ENCODE data around the gene RTN4RL2.
"Not testable (repeated sequence)": the region's sequence is repeated elsewhere in the genome, so short reads cannot be mapped to it uniquely, and the experiment has no call there.

Gene RTN4RL2

DNA sequence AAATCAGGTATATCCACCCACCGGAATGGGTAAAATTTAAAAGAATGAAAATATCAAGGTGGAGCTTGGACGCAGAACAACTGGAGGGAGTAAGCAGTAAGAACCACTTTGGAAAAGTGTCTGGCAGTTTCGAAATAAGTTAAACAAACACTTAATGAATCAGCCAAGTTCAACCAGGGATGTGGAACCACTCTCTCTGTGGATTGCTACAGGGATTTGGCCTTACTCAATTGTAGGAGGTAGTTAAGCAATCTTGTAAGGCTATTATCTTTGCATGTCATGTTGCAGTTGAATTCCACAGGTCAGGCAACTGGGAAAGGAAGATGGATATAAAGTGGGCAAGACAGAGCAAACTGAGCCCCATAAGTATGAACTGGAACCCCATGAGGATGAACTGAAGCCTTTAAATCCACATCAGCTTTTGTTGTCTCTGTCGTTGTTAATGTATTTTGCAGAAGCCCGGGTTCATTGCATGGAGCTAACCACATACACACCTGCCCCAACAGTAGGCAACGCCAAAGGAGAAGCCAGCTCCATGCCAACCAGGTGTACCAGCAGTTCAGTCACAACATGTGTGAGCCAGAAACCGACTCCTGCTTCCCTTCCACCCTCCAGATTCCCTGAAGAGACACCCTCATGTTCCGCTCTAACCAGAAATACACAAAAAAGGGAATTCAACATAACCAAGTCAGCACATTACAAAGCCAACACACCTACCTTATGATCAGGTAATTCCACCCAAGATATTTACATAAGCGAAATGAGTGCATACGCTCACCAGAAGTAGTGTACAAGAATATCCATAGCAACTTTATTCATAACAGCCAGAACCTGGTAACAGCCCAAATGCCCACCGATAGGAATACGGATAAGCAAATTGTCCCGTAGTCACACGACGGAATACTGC lies 25.4 kb upstream of the RTN4RL2 start:
- no peak for DNase-seq

DNA sequence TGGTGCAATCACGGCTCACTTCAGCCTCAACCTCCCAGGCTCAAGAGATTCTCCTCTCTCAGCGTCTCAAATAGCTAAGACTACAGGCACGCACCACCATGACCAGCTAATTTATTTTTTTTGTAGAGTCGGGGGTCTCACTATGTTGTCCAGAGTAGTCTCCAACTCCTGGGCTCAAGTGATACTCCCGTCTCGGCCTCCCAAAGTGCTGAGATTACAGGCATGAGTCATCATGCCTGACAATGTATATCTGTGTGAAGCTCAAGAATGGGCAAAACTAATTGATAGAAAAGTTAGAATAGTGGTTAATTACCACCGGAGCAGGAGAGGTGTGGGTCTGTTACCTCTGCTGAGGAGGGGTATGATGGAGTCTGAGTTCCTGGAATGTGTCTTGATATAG lies 24.3 kb upstream of the RTN4RL2 start:
- DNase-seq = no peak

DNA sequence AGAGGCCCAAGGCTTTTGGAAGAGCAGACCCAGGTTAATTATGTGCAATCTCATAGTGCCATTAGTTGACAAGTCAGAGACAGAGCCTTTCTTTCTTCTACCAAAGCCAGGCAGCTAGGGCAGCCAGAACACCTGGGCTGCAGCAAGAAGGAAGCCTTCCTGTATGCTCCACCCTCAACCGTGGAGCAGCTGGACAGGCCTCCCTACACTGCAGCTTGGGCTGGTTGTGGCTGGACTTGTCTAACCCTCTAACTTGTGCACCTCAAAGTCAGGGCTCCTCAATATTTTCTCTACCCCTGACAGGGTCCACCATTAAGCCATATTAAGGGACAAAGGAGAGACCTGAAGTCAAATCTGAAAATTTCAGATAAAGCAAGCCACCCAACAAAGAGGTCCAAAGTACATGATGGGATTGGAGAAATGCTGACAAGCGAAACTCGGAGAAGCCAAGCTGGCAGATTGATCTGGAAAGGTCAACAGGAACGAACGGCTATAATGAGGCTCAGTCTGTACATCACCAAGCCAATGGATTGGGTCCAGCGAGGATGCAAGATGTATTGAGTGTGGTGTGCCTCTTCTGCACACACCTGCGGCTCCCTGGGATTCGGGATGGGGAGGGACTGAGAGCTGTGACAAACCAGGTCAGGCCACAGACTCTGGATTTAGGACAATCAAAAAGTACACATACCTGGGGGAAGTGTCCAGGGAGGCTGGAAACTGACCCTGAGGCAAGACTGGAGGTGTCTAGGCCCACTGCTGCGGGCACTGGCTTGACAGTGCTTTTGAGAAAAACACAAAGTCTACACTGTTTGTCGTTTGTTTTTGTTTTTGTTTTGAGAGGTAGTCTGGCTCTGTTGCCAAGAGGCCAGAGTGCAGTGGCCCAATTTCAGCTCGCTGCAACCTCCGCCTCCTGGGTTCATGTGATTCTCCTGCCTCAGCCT lies 21.7 kb upstream of the RTN4RL2 start:
- DNase-seq = no peak

DNA sequence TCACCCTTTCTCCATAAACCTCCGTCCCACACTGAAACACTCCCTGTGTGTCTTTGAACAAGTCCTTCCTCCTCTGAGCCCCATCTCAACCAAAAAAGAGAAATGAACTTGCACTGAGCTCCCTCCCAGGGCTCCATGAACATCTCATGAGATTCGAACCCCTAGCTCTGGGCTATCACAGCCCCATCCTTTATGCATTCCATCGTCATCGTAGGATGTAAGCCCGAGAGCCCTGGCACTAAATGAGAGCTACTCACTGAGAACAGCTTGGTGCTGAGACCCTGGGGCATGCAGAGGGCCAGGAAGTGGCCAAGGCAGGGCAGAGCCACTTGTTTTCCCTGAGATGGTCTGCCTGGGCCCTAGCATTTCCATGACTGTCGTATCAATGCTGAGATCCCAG lies 20.5 kb upstream of the RTN4RL2 start:
- DNase-seq = no peak

DNA sequence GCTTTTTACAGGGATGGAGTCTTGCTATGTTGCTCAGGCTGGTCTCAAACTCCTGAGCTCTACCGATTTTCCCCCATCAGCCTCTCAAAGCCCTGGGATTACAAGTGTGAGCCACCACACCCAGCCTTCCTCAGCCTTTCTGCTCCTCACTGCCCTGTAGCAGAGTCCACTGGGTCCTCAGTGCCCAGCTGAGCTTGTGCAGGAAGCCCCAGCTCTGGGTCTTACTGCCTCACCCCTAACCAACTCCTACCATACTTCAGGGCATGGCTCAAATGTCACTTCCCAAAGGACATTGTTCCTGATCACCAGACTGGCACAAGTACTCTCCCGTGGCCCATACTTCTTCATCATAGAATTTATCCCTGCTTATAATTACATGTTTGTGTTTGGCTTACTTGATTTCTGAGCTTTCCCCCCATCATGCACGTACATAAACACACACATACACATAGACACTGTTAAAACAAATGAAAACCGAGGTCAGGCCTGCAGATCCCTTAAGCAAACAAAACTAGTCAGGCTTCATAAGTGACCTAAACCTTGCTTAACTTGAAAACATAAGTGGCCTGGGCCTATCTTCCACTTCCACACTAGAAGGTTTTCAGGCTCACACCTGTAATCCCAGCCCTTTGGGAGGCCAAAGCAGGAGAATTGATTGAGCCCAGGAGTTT lies 19.4 kb upstream of the RTN4RL2 start:
- DNase-seq = peak in 1 of 3 experiments; percentile 26

DNA sequence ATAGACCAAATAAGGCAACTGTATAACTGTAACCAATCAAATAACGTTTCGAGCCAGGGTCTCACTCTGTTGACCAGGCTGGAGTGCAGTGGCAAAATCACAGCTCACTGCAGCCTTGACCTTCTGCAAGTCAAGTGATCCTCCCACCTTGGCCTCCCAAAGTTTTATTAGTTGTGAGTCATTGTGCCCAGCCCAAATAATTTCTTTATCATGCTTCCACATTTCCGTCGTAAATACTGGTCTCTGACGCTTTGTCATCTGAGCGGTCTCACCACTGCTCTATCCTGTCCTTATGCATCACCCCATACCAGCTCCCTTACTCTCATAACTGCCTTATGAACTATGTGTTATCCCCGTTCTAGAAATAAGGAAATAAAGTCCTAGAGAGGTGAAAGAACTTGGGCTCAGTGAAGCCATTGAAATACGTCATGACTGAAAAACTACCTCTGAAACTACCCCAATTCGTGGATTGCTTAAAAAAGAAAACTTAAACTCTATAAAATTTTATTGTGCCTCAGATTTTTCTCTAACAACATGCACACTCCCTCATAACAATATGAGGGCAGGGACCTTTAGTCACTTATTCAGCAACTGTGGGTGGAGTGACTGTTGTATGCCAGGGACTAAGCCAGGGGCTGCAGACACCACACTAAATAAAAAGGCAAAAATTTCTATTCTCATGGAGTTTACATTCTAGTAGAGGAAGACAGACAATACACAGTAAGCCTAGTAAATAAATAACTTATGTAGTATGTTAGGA lies 15.8 kb upstream of the RTN4RL2 start:
- no peak for DNase-seq

DNA sequence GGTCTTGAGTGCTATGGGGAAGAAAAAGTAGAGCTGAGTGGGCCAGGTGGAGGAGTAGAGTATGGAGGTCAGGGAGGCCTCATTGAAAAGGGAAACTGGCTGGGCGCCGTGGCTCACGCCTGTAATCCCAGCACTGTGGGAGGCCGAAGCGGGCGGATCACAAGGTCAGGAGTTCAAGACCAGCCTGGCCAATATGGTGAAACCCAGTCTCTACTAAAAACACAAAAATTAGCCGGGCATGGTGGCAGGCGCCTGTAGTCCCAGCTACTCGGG lies 15.3 kb upstream of the RTN4RL2 start:
- not testable (repeated sequence) for DNase-seq

DNA sequence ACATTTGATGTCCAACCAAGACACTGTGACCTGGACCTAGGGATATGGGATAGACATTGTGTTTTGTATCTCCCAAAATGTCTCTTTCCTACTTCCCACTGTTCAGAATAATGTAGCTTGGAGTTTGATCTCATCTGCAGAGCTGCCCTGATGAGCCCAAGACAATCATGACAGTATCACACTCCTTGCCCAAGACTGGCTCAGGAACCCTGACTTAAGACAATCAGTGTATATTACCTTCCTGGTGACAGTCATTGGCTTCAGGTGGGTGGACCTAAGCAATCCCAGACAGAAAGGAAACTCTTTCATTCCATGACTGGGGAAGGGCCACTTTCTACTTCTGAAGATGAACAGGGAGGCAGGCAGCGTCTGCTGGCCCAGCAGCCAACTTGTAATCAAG lies 14.3 kb upstream of the RTN4RL2 start:
- no peak for DNase-seq

DNA sequence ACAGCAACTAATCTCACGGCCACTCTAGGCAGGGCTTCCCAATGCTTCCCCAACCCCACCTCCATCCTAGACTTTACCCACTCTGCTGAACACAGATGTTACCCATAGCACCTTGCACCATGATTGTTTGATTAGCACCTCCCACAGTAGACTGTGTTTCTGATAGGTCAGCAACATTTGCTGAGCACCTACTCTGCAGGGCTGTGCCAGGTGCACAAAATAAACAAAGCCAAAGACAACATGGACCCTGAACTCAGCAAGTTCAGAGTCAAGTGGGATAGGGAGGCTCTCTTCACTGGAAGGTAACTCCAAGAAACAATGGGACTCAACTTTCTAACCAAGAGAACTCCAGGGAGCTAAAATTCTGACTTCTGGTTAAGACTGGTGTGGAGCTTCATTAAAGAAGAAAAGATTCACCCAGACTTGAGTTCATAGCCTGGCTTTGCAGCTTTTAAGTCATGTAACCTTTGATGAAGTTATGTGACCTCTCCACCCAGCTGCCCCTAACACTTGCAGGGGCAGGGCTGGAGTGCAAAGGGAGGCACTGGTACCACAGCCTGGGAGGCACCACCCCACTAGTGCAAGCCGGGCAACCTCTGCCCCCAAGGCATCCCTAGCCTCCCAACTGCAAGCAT lies 6.7 kb upstream of the RTN4RL2 start:
- peak in 1 of 3 experiments; percentile 30 for DNase-seq

DNA sequence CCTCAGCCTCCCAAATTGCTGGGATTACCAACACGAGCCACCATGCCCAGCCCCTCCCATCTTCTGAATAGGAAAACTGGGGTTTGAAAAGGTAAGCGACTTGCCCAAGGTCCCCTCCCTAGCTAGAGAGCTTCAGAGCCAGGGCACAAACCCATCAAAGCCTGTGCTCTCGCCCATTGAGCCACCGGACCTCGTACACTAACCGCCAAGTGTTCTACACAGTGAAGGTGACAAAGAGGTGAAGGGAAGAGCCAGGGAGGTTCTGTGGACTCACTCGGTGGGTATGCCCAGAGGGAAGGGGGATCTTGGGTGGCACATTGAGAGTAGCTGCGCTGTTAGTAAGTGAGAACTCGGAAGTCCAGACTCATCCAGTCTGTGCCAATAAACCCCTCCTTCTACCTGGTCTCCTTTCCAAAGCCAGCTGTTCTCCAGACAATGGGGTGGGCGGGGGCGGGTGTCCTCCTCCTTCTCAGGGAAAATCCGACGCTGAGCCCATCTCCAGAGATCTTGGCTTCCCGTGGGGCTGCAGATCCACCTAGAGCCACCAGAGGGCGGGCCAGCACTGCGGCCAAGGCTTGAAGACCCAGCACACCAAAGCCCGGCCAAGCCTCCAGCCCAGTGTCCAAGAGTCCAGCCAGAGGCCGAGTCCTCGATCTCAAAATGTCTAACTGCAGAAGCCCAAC lies 3.2 kb upstream of the RTN4RL2 start:
- DNase-seq = peak; percentile 57 to 88 (median 68)

DNA sequence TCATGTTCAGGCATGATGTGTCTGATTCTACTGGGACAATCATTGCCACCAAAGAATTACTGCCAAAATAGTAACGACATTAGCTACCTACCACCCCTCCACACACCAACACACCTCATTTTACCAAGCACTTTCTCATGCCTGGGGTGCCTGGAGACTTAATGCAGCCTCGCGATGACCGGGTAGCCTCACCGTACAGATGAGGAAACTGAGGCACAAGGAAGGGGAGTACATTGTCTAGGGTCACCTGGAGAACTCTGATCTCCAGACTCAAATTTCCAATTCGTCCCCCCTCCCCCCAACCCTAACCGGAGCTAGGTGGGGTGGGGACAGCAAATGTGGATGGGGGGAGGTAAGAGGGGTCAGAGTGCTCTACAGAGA lies 2.7 kb upstream of the RTN4RL2 start:
- no peak for DNase-seq

DNA sequence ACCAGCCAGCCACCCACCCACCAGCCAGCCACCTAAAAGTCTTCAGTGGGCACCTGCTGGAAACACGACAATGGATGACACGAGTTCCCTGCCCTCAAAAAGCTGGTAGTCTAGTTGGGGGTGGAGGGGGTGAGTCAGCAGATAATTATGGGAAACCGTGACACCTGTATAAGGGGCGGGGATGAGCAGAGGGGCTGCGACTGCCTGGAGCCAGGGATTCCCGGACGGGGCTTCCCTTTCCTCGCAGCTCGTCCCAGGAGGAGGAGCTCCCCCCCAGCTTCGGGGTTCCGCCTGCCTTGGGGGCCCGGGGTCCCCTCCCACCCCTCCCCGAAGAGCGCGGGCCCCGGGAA lies 2.3 kb upstream of the RTN4RL2 start:
- peak in 2 of 3 experiments; percentile 52 to 56 for DNase-seq

DNA sequence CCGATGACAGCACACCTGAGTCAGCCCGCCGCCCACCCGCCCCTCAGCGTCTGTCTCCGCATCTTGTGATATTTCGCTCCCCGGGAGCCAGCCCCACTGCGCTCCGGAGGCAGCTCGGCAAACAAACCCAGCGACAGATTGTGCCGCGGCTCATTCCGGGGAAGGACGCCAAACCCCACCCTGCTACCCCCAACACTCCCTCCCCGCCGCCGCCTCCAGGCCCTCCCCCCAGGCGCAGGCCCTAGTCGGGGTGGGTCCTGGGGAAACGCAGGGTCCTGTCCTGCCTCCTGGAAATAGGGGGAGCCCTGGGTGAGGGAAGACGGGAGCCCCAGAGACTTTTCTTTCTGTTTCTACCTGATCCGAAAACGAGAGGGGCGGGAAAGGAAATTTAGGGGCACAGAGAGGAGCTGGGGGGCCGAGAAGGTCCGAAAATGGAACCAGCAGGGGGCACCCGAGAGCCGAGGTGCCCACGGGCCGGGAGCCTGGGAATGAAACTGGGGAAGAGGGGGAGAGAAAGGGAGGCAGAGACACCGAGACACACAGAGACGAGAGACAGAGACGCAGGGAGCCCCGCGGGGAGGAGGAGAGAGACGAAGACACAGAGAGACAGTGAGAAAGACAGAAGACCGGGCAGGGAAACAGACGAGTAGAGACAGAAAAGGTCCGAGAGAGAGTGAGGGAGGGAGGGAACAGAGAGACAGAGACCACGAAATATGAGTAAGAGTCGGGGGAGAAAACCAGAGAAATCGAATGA lies 1.7 kb upstream of the RTN4RL2 start:
- peak in 2 of 3 experiments; percentile 56 to 61 for DNase-seq

DNA sequence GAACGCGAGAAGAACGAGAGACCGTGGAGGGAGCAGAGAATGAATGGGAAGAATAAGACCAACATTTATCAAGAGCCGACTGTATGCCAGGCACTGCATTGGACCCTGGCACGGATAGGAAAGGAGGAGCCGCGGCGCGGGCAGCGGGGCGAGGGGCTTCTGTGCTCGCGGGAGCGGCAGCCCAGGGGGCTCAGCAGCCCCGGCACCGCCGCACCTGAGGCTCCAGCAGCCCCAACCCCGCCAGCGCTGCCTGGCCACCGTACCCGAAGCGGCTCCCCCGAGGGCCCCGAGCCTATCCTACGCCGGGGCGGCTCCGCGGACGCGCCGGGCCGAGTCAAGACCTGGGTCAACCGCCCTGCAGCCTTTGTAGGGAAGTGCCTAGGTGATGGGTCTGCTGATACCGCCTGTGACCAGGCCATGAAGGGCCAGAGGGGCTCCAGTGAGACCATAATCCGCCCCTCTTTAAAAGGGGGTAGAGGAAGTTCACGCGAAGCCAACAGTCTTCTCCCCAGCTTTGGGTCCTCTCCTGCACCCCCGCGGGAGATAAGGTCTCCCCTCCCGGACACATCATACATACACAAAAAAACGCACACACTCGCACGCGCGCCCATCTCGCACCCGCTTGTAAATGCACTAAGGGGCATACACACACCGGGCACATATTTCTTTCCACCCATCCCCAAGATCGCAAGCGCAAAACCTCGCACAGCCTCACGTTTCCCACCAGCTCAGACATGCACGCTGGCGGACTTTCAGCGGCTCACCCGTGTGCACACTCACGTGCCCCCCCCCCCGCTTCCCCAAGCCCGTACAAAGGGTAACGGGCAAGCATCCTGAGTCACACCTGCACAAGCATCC lies 935 bp upstream of the RTN4RL2 start:
- DNase-seq = peak in 2 of 3 experiments; percentile 49 to 65

DNA sequence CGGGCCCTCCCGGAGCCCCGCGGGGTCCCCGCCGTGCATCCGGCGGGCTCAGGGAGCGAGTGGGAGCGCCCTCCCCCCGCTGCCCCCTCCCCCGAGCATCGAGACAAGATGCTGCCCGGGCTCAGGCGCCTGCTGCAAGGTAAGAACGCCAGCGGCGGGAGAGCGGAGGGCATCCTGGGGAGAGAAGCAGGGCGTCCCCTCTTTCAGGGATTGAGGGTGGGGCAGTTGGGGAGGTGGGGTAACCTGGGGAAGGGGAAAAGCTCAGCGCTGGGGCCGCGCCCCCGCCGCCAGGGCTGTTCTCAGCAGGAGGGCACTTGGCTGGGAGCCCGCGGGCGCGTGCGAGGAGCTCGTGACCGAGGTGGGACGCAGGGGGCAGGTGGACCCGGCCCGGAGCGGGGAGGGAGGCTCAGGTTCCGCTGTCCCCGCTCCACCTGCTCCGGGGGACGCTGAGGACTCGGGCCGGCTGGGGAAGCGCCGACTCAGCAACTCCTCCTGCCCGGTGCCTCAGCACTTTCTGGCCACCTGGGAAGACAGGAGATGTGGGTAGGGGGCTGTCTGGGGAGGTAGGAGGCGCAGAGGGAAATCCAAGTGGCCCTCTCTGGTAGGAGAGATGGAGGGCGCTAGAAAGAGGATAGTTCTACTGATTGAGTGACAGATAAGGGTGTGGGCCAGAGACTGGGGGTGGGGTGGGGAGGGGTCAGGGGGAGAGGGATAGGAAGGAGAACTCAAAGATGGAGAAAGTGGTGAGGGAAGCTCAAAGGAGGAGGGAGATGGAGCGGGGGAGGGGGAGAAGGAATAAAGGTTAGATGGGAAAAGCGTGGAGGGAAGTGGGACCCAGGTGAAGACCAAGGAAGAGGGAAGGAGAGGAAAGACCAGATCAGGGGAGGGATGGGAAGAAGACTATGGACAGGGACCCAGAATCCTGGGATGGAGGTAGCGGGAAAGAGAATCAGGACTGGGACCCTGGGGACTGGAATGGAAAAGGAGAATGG lies 726 bp downstream of the RTN4RL2 start:
- peak; percentile 8 to 61 (median 58) for DNase-seq

DNA sequence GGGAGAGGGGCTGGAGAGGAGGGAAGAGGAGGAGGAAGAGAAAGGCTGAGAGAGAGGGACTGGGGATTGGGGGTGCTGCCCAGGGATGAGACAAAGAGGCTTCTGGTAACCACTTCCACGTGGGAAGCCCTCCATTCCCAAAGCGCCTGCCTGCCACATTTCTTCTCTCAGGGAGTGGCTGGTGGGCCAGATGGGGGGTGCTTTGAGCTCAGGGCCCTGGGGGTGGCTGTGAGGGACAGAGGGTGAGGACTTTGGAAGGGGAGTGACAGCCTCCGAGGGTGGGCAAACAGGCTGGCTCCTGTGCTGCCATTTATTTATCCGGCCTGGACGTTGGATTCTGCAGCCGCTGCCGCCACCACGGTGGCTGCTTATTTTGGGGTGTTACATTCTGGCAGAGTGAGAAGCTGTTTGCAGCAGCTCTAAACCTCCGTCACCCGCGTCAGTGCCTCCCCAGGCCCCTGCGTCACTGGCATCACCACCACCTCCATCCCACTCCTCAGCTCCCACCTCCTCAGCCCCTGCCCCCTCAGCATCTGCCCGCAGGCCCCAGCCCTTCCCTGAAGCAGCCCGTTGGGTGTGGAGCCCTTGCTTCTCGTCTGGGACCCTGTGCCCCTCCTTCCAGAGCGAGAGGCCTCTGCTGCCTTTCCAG lies 1.6 kb downstream of the RTN4RL2 start:
- no peak for DNase-seq

DNA sequence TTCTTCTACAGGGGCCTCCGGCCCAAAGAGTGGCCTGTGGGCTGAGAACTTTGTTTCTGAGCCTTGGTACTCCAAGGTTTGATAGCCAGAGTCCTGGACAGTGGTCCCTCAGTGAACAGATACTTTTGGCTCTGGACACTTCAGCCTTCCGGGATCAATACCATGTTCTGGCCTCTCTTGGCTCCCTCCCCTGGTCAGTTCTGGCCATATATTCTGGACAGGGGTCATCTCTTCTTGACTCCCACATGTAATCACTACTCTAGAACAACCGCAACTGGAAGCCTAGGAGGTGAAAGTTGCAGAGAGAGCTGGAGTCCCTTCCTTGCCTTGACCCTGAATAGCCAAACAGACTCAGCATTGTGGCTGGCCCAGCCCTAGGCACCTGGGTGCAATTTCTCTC lies 2.3 kb downstream of the RTN4RL2 start:
- DNase-seq = no peak

All from NCI-H1417 (cell line).